Activated CD8-positive, alpha-beta memory T cell treated with anti-CD3 and anti-CD28 coated beads for 4 hours (primary cell): ENCODE data around the gene SDK1.

Experiments used
- DNase-seq, 2 donors: peaks; one replicate each; pipeline ENCODE4 v3.0.0-alpha.2; 2020; ENCODE audit warnings: low read depth in 2 of 2

The SDK1 gene

DNA sequence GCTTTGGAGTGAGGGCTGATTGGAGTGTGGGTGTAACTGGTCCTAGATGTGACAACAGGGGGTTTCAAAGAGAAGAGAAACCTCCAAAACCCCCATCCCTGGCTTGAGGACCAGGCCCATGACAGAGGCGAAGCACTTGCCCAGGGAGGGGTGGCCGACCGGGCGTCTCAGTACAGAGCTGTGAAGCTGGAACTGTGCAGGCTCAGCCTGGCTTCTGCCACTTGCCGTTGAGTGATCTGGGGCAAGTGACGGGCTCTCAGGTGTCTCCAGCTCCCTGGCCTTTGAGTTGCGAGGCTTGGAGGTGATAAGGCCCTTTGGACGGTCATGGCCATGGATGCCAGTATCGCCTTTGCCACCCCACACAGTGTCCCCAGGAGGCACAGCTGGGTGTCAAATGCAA lies 849.7 kb downstream of the SDK1 start:
- DNase-seq = no peak

DNA sequence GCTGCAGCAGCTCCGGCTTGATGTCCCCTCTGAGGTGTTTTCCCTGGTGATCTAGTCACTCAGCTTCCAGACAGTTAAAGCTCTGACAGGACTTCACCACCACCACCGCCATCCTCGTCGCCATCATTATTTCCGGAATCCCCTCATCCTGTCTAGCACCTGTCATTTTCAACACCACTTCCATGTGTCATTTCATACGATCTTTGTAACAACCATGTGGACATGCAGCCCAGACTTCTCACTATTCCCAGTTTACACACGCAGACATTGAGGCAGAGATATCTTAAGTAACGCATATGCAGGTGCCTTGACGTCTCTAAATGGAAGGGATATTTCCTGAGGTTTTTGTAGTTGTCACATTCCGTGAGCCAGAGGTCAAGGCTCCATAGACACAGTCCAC lies 850.5 kb downstream of the SDK1 start:
- no peak for DNase-seq

DNA sequence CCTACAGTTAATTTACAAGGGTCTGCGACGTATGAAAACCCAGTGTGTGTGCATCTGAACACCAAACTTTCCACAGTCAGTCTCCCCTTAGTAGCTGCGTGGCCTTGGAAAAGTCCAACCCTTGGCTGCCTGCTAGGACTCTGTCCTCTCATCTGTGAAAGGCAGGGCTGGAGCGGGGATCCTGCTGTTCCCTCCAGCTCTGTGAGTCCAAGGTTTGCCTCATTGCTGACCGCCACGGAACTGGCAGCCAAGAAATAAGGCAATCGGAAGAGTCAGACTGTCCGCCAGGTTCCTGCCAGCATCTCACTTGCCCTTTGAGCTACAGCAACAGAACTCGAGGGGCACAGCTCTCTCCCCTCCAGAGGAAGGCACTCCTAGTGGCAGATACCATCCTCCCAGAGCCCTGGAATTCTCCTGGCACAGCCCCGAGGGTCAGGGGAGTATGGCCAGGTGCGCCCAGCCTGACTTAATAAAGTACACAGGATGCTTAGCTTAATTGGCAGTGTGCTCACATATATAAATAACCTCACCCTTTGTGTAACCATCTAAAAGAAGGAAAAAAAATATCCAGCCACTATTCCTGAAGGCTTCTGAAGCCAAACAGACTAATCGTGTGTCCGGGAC lies 851.0 kb downstream of the SDK1 start:
- DNase-seq = no peak

DNA sequence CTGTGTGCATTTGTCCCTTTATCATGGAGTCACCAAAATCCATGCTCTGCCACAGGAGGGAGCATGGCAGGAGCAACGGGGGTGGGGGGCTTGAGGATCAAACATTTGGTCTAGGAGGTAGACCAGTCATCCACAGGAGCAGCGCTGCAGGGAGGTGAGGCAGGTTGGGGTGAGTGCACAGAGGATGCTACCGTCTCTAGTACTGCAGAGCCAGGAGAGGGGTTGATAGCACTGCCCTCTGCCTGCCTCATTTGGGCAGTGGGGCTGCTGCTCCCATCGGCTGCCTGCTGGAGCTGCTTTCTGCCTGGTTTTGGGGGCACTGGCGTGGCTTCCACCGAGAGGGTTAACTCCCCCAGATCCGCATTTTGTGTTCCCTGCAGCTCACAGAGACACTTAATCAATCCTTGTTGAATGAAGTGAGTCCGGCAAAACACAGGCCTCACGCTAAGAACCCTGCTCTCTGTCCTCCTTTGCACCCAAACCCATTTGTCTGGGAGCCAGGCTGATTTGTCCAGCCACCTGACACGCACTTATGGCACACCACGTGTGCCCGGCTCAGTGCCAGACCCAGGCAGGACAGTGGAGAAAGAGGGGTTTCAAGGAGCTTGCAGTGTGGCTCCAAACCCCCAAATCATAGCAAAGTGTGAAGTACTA lies 854.0 kb downstream of the SDK1 start:
- DNase-seq = no peak

DNA sequence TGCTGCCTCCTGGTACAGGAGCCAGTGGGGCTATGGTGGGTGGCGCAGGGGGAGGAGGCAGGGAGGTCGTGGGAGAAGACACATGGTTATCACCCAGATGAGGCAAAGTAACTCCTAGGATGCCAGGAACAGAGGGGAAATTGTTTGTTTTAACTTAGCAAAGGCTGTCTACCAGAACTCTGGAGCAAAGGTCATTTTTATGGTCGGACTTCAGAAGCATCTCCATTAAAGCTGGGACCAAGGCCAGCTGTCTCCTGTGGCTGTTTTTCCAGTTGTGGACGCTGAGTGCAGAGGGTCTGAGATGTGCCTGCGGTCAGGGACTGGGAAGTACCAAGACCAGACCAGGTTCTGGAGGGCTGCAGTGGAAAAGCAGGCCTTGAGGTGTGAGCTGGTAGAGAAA lies 855.1 kb downstream of the SDK1 start:
- DNase-seq = no peak

DNA sequence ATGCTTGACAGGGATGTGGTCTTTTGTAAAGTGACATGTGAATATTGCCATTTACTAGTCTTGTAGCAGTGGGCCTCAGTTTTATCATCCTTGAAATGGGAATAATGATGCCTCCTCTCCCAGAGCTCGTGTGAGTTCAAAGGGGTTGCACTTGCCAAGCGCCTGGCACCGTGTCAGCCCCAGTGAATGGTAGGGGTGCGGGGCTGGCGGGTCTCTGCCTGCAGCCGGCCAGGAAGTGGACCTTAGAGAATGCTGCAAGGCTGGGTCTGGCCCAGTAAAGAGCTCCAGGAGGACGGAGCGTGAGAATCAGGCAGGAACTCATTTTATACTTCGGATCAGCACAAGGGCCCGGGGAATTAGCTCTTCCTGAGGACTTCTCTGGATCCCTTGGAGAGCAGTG lies 856.6 kb downstream of the SDK1 start:
- DNase-seq = no peak

DNA sequence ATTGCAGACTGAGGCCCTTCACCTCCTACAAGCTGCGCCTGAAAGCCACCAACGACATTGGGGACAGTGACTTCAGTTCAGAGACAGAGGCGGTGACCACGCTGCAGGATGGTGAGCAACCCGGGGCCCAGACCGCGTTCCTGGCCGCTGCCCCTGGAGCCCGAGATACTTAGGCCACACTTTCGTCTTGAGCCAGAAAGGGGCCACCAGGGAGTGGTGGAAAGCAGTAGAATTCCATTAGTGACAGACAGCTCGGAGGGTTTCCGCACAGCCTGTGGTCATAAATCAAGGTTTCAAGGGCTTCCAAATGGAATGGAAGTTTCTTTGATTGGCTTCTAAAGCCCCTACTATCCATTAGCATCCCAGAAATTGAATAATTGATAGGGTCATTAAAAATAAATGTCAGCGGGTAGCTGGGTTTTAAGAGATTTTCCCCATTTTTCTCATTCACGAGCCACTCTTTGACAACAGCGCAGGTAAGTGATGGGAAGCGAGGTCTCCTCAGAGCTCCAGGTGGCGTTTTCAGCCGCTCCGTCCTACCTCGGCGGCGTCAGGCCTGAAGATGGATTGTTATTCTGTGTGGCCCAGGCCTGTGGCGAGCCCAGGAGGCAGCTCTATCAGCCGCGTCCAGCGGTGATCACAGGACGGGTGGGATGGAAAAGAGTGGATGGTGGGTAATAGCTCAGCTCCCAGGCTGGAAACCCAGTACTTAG lies 857.5 kb downstream of the SDK1 start:
- no peak for DNase-seq

DNA sequence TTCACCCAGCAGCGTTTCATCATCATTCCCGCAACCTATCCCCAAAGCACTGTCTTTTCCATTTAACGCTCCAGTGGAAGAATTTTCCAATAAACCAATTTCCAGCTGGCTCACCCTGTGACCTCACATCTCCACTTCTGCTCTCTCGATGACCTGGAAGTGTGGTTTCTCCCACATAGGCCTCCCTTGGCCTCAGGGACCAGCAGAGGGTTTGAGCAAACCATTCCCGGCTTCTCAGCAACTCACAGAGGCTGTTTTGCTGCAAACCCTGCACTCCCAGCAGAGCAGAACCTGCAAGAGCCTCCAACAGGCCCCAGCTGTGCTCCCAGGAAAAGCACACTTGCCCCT lies 858.1 kb downstream of the SDK1 start:
- DNase-seq = no peak

DNA sequence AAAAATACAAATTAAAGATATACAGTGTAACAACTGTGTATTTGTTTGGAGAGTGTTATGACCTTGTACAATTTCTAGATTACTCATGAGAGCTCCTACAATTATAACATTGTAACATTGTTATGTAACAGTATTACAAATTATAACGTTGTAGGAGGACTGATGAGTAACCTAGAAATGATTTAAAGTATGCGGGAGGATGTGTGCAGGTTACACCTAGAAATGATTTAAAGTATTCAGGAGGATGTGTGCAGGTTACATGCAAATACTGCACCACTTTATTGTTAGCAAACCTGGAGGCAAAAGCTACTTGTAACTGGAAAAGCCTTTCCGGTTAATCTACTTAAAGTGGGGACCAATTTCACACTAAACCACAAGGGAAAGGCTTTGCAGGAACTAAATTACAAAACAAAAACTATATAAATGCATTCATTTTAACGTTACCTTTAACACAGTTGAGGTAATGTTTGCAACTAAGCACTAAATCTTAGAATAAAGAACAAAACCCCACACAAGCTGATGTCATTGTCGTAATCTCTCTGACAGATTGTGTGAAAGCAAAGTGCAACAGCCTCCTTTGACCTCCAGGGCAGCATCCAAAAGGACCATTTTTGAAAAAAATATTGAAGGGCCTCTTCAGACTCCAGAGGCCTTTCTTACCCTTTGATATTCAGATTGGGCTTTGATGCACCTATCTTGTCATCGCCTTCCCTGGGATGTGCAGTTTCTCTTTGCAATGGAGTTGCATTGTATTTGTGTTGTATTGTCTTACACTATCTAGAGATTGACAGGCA lies 858.9 kb downstream of the SDK1 start:
- no peak for DNase-seq

DNA sequence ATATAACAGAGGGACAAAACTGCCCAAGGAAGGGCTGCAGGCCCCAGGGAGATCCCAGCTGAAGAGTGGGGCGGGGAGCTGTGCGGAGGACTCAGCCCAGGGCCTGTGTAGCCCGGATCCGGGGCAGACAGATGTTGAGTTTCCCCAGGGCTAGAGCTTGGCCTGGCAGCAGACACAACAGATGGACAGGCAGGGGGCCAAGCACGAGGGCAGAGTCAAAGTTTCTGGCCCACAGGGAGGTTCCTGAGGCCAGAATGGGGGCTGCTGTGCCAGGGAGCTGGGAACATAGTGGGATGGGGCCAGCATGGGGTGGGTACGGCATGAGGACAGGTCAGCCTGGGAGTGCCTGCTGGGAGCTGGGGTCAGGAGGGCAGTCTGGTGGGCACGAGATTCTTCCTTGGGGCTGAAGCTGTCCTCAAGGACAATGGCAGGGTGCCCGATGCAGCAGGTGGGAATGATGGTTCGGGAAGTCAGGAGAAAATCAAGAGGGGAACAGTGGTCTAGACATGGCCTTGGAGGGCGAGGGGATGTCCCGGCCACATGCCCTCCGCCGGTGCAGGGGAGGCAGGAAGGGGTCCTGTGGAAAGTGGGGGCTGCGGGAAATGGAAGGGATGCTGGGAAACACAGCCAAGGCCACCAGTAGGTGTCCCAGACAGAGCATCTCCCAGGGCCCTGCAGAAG lies 862.0 kb downstream of the SDK1 start:
- DNase-seq = no peak

DNA sequence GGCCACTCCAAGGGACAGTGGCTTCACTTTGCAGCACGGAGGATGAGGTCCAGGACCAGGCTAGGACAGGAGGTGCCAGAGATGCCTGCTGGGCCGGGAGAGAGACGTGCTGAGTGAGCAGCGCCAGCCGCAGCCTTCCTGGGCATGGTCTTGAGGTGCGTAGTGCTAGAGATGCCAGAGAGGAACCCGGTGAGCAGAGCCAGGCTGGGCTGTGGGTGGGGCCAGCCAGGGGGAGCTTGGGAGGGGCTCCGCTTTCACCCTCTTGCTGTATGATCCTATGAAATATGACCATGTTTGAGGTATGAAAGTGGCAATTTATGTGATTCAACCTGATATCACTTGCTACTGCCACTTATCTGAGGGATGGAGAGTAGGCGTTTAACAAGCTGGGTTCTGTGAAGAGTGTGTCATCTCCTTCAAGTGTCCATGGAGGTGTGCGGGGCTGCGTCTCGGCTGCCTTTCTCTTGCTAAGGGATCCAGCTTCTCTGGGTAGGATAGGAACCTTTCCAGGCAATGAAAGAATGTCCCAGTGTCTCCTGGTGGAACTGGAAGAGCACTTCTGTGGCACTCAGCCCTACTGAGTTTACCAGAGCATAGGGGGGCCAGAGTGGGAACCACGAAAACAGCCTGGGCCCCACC lies 862.6 kb downstream of the SDK1 start:
- no peak for DNase-seq

DNA sequence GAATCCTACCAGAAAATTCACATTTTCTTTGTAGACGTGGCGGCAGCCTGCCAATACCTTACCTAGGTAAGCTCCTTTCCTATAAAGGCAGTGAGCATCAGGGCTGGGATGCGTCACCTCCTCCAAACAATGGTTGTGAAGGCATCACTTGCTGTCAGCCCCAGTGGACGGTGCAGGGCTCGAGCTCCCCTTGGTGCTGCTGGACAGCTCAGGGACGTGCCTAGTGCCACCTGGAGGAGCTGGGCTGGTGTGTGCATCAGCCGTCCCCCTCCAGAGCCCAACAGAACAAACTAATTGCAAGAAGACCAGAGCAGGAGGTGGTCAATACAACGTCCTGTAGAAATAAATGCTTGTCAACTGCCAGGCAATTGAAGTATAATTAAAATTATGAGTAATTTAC lies 863.5 kb downstream of the SDK1 start:
- DNase-seq = no peak

DNA sequence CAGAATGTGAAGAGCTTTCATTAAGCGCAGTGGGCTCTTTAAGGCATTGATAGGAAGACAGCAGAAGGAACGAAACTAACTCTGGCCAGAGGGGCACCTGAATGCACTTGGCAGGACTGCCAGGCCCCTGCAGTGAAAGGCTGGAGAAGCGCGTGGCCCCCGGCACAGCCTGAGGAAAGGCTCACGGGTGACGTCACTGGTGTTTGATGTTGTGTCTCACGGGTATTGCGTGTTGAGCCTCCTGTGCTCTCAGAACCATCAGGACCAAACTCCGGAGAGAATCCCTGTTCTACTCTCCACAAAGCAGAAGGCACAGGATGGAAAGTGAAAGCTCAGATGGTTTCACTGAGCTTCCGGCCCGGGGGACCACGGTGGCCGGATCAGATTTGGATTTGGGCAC lies 865.3 kb downstream of the SDK1 start:
- DNase-seq = no peak

DNA sequence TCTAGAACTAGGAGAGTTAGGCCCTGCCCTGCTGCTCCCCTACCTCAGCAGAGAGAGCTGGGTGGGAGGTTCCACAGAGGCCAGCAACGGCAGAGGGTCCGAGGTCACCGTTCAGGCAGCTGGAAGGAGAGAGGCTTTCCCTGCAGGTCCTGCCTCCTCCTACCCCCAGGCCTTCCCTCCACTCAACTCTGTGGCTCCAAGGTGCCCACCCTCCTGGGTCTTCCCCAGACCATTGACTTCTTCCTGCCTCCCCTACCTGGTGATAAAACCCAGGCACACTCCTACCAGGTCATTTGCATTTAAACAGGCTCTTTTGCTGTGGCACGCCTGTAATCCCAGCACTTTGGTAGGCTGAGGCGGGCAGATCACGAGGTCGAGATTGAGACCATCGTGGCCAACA lies 865.8 kb downstream of the SDK1 start:
- no peak for DNase-seq

DNA sequence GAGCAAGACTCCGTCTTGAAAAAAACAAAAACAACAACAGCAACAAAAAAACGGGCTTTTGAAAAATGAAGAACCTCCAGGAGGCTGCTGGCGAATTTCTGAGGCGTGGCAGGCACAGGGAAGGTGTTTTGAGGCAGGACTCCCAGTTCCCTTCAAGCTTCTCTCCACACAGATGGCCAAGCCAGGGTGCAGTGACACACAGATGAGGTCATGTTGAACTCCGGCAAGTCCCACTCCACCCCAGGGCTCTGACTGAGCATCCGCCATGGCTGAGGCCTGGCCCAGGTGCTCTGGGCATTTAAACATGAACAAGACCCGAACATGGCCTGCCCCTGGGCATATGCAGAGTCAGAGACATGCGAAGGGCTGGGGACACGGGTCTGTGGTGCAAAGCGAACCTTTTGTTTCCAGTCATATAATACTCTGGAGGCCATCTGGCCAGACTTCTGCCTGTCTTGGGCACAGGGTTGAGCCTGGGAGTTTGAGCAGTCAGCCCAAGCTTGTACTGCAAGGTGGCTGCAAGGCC lies 866.4 kb downstream of the SDK1 start:
- no peak for DNase-seq

DNA sequence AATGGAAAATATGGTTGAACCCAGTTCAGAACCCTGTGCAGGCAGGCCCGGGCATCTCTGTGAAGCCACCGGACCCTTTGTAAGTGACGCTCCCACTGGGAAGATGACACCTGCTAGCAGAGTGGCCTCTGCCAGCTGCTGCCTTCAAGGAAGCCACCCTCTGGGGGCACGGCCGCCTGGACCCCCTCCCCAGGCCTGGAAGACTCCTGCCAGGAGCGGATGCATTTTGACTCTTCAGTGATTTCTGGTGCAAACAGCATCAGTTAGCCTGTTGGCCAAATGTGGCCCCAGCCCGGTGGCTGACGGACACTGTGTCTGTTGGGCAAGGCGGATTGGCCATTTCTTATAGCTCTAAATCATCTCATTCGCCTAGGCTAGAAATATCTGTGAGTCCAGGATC lies 867.0 kb downstream of the SDK1 start:
- no peak for DNase-seq

DNA sequence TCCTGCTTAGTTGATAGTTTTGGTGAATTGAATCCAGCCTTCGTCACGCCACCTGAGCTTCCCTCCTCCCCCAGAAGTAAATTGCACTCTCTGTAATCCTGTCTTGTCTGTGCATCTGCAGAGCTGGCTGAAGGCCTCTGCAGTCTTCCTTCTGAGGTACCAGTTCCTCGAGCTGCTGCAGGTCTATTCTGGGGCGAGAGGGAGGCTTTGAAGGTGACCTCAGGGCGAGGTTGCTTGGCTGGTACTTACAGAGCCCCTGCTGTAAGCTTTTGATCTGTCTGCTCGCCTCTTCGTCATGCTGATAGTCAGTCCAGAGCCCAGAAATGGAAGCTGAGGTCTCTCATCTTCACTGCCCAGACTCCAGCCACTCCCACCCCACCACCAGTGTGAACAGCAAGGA lies 867.5 kb downstream of the SDK1 start:
- DNase-seq = no peak

DNA sequence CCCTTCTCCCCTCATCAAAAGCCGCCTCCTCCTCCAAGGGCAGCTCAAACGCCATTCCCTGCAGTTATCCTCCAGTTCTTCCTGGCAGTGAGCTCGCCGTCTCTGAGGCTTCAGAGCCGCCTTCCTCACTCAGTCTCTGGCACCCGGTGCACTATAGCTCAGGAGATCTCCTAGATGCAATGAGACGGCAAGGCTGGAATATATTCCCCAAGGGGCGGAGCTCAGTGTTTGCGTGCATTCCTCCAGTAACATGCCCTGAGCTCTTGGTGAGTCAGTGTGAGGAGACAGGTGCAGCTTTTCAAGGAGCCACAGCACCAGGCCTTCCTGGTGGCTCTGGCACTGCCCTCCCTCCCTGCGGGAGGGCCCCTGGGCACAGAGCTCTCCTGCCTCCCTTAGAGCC lies 868.4 kb downstream of the SDK1 start:
- no peak for DNase-seq

DNA sequence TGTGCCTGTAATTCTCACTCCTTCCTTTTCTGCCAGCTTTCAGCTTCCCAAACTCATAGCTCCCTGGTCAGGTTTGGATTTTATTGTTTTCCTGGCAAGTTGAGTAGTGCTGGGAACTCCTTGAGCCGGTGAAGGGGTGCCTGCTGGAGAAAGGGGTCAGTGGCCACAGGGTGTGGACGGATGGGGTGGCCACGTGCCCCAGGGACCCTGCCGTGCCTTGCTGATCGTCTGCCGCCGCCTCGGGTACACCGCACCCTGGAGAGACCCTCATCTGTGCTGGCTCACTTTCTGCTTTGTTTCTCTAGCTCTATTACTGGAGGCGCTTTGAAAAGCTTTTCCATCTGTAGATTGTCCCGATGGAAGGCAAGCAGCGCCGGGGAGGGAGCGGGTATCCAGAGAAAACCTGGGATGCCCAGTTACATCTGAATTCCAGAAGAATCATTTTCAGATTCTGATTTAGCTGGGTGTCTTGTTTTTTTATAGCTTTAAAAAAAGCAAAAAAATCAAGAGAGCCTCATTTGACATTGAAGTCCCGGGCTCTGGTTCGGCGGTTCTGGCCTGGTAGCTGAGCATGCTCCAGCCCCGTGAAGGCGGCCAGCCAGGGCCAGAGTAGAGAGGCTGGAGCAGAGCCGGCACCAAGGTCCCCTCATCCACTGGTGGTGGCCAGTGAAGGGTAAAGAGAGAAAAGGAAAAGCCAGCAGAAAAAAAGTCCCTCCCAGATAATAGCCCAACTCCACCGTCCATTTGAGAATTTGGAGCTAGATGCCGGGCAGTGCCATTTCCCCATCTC lies 870.1 kb downstream of the SDK1 start:
- no peak for DNase-seq

DNA sequence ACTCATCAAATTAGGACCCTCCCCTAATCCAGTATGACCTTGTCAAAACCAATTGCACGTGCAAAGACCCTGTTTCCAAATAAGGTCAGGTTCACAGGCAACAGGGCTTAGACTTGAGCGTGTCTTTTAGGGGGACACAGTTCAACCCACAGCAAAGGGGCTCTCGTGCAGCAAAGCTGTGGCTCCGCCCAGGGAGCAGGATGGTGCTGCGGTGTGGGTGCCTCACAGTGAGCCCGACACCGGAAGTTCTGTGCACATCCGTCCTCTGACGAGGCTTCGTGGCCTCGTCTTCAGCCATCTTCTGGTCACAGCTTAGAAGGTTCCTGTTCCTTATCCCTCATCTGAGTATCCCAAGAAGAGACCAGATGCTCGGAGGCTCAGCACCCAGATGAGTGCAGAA lies 871.8 kb downstream of the SDK1 start:
- no peak for DNase-seq

DNA sequence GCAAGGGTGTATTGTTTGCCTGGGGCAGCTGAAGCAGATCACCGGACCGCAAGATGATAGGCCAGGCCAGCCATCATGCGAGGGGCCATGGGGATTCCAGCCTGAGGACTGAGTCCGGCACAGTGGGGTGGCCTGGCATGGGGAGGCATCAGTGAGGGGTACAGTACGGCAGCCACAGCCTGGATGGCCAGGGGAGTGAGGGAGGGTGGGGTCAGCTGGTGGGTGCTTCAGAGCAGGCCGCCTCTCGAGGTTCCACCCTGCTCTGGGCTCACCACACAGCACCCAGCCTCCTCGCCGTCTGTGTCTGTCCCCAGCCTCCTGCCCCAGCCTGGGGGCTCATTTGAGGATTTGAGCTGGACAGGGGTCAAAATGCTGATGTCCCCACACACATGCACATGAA lies 872.6 kb downstream of the SDK1 start:
- no peak for DNase-seq
